C1 segment of cervical spinal cord (tissue), 14 donors: ENCODE results near the gene MRPS16.
"Not testable (repeated sequence)": the region's sequence is repeated elsewhere in the genome, so short reads cannot be mapped to it uniquely, and the experiment has no call there.

Experiments
- DNase-seq, 14 donors: peaks; one replicate each; lab custom pipeline; 2025; lab: John Stamatoyannopoulos, UW

MRPS16 gene

GRCh38 chr10:73252445-73253224, at the start of gene MRPS16:
Gene MRPS16, minus strand, starts transcription at chr10:73252644. Its CDS starts 162 bp downstream, at chr10:73252482.
- peak; percentile 73 to 95 (median 92) for DNase-seq

DNA sequence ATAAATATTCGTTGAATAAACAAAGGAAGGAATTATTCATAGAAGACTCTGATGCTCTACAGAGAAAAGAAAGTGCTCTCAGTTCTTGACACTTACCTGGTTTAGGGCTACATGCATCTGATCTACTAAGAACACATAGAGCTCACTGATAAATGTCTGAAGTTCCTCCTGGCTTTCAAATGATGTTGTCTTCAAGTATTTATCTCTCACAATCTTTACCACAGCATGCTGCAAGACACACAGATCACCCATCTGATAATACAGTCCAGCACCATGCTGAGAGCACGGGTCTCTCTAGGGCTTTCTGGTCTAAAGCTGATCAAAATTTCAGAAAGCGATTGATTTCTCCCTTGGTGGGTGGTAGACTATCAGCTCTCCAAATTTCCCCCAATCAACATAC, 44.5 kb upstream of the MRPS16 start:
- no peak for DNase-seq

GRCh38 chr10:73293461-73293860, 41.0 kb upstream of the MRPS16 start:
- DNase-seq: no peak

- no peak for DNase-seq
These were observed 37.5 kb upstream of the MRPS16 start for GRCh38 chr10:73289958-73290357.

GRCh38 chr10:73287441-73287840, 35.0 kb upstream of the MRPS16 start:
- no peak for DNase-seq

- no peak for DNase-seq
These were observed 28.7 kb upstream of the MRPS16 start for GRCh38 chr10:73281097-73281496.

- no peak for DNase-seq
These were observed 12.0 kb upstream of the MRPS16 start for GRCh38 chr10:73264423-73264822.

- DNase-seq: no peak
These were observed 11.4 kb upstream of the MRPS16 start for GRCh38 chr10:73263693-73264347.

- DNase-seq: no peak
These were observed 10.6 kb upstream of the MRPS16 start for GRCh38 chr10:73262880-73263555.

DNA sequence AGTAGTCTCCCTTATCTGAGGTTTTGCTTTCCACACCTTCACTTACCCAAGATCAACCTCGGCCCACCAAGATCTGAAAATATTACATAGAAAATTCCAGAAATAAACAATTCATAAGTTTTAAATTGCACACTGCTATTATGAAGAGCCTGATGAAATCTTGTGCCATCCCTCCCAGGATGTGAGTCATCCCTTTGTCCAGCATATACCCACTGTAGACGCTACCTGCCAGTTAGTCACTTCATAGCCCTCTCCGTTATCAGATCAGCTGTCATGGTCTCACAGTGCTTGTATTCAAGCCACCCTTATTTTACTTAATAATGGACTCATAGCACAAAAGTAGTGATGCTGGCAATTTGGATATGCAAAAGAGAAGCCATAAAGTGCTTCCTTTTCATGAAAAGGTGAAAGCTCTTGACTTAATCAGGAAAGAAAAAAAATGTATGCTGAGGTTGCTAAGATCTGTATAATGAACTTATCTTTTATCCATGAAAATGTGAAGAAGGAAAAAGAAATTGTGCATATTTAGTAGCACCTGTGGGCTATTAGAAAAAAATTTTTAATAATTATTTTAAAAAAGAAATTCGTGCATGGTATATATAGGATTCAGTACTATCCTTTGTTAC, 9.8 kb upstream of the MRPS16 start:
- no peak for DNase-seq

DNA sequence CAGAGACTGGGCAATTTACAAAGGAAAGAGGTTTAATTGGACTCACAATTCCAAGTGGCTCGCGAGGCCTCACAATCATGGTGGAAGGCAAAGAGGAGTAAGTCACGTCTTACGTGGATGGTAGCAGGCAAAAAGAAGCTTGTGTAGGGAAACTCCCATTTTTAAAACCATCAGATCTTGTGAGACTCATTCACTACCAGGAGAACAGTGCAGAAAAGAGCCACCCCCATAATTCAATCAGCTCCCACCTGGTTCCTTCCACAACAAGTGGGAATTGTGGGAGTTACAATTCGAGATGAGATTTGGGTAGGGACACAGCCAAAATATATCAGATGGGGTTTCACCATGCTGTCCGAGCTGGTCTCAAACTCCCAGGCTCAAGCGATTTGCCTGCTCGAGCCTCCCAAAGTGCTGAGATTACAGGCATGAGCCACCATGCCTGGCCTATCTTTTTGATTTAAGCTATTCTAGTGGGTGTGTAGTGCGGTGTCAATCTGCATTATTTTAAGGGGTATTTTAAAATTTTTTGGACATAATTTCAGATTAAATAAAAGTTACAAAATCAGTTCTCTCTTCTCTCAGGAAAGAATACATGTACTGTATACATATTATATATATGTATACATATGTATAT, 9.0 kb upstream of the MRPS16 start:
- no peak for DNase-seq

GRCh38 chr10:73258612-73259011, 6.2 kb upstream of the MRPS16 start:
- DNase-seq: not testable (repeated sequence)

GRCh38 chr10:73253225-73253555, 746 bp upstream of the MRPS16 start:
- DNase-seq: no peak

DNA sequence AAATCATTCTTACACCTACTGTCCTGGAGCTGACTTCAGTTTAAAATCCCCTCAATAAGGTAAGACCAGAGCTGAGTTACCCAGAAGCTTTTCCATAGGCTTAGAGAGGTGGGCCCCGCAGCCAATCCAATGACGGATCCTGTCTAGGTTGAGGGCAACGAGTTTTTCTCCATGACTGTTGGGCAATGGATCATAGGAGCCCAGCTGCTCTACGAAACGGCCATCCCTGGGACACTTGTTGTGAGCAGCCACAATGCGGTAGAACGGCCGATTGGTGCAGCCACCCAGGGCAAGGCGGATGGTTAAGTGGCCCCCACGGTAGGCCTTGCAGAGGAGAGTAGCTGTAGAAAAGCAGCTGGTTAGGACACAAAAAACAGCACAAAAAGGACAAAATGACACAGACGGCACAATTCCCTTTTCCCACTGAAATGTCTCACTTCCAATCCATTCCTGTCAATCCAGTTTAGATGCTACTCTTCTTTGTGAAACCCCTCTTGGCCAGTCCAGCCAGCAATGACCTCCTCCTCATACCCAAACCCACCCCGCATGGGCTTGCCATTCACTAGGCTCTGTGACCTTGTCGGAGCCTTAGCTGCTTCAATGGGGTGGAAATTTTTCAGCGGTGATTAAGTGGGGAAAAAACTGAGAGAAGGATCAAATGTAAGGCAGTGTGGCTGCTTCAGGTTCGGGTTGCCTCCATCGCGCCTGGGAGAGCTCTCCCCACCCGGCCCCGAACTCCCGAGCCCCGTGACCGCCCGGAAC, 580 bp downstream of the MRPS16 start:
- no peak for DNase-seq

- no peak for DNase-seq
These were observed 4.2 kb downstream of the MRPS16 start for GRCh38 chr10:73248259-73248724.

DNA sequence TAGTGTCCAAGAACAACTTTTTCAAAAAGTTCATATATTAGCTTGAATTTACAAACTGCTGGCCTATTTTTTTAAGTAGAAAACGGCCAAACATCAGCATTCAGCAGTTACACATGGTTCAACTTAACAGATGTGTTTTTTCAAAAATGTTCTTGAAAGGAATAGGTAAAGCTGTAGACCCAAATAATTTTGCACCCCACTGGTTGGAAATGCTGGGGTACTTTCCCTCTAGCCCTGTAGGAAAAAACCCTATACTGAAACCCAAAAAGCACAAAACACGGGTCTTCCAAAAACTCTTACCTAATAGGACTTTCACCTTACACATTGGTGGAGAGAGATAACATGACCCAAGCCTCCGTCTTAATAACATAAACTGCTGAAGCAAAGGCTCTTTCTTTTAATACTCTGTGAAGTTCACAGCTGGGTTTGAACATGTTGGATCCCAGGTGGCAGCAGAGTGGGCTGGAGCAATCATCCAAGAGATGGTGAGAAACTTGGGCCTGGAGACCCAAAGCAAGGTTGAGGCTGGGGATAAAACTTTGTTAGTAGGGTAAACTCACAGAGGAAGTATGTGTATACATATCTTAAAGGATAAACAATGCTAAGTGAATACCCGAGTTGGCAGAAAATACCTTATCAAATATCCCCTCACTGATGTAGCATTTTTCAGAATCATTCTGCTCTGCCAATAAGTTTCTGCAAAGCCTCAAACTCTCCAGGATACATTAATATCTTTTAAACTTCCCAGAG, 4.8 kb downstream of the MRPS16 start:
- DNase-seq: no peak

DNA sequence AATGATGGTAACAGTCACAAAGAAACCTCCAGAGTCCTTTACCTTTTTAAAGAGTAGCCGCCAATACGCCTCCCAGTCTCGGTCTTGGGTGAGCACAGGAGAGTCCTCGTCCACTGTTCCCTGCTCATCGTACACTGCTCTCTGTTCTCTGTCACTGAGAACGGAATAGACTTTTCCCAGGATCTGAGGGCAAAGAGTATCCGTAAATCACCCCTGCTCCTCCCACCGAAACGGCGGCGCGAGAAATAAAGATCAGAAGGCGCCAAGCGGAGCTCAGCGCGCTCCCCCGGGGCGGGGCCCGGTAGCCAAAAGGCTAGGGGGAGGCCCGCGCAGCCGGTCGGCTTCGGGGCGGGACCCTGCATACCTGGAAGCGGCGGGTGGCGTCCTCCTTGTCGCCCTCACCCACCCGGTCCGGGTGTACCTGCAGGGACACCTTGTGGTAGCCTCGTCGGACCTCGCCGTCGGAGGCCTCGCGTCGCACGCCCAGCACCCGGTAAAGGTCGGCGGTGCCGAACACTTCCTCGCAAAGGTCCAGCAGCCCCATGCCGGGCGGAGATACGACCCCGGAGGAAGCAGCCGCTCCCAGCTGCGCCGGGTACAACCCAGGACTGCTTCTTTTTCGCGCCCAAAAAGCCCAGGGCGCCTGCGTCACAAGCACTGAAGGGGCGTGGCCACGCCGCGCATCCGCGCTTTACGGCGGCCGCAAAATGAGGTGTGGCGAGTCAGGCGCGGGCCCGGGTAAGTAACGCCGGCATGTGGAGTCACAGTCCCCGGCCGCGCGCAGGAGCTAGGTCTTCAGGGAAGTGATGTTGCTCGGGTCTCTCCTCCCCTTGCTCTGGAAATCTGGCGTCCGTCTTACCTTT, 5.6 kb downstream of the MRPS16 start, which contains the start of gene DNAJC9:
Gene DNAJC9 (minus strand): TSS at position 610 of the 863 bp plus-strand sequence. CDS start 66 bp downstream, at position 544.
- DNase-seq: peak; percentile 62 to 93 (median 87)

GRCh38 chr10:73246322-73246645, 6.2 kb downstream of the MRPS16 start:
- no peak for DNase-seq

- DNase-seq: no peak
These were observed 7.5 kb downstream of the MRPS16 start for GRCh38 chr10:73244866-73245477.
